Calu3 (cell line): ENCODE measurements around the gene ING4. TPM values are rescaled to one million over a fixed set of nuclear protein-coding genes. Genes with fewer than 3 reads are reported as not detected.
A peak's percentile ranks its signal among the peaks of the same experiment; 100 is the strongest.

ENCODE experiments used
- BruUV-seq: library from RNA; stranded (reverse); fragments of 400-500 nt; replicated peaks from 2 replicates; lab custom pipeline; 2021; lab: Mats Ljungman, UMichigan
- CTCF ChIA-PET: fragments of 300-600 bp; sonication (Branson Sonifier 250); formaldehyde crosslinking; loops from one replicate; lab custom pipeline; 2022; ENCODE audit warnings: antibody characterized with exemption; lab: Charles Lee
- DNase-seq: peaks from one replicate; pipeline ENCODE4 v3.0.0; 2022
- H3K27ac Mint-ChIP-seq: one replicate; pipeline ENCODE4 v1.8.0; 2022; ENCODE audit warnings: mixed read lengths; ENCODE audit not compliant: unreplicated experiment
- H3K27me3 Mint-ChIP-seq: one replicate; pipeline ENCODE4 v1.8.0; 2022; ENCODE audit warnings: mixed read lengths; ENCODE audit not compliant: unreplicated experiment
- H3K36me3 Mint-ChIP-seq: one replicate; pipeline ENCODE4 v1.8.0; 2022; ENCODE audit warnings: mild to moderate bottlenecking, moderate library complexity, mixed read lengths; ENCODE audit not compliant: insufficient read depth, unreplicated experiment
- H3K4me1 Mint-ChIP-seq: one replicate; pipeline ENCODE4 v1.8.0; 2022; ENCODE audit warnings: mild to moderate bottlenecking, low read depth, mixed read lengths; ENCODE audit not compliant: unreplicated experiment
- H3K4me3 Mint-ChIP-seq: one replicate; pipeline ENCODE4 v1.8.0; 2022; ENCODE audit warnings: mild to moderate bottlenecking, low read depth, moderate library complexity, mixed read lengths; ENCODE audit not compliant: unreplicated experiment
- H3K9me3 Mint-ChIP-seq: one replicate; pipeline ENCODE4 v1.8.0; 2022; ENCODE audit warnings: low read depth, mixed read lengths; ENCODE audit not compliant: unreplicated experiment
- CTCF ChIP-seq: fragments of 200-600 bp; IDR thresholded peaks from one replicate; pipeline ENCODE4 v1.8.0; 2022; ENCODE audit warnings: antibody characterized with exemption; ENCODE audit not compliant: unreplicated experiment
- intact Hi-C: fragments of 100-400 bp; cut with micrococcal nuclease; formaldehyde crosslinking; loops from one replicate; pipeline ENCODE4 v1.10.0; 2022; ENCODE audit not compliant: unreplicated experiment
- total RNA-seq: library from RNA; stranded (reverse); gene quantifications from 2 replicates; pipeline ENCODE4 v1.2.3, GENCODE V29; 2022

Gene ING4
- total RNA-seq, 1 experiment from 2014 or later: 24.9 TPM

GRCh38 chr12:6605421-6606330 is 57.2 kb downstream of the ING4 start:
- peak overlapping the region; percentile 53 for H3K27ac Mint-ChIP-seq
- peak; percentile 13 for DNase-seq
- peaks cover 25% of the 10 kb centered on the region for H3K36me3 Mint-ChIP-seq
- H3K4me3 Mint-ChIP-seq: no peak overlapping the region
- H3K27me3 Mint-ChIP-seq: no peaks in the 10 kb centered on the region
- intact Hi-C loops: no loop called here
- no peak for TF ChIP-seq CTCF
- CTCF ChIA-PET: no interaction called here
- TSS peak; percentile 39 for BruUV-seq
- H3K9me3 Mint-ChIP-seq: no peaks in the 10 kb centered on the region
- peaks cover 35% of the 10 kb centered on the region for H3K4me1 Mint-ChIP-seq

GRCh38 chr12:6604259-6605029 is 58.5 kb downstream of the ING4 start:
- H3K36me3 Mint-ChIP-seq: peaks cover 37% of the 10 kb centered on the region

GRCh38 chr12:6603095-6603567 is 59.8 kb downstream of the ING4 start:
- Mint-ChIP-seq H3K4me3 (no peak overlapping the region), H3K27me3 (no peaks in the 10 kb centered on the region), H3K9me3 (no peaks in the 10 kb centered on the region), H3K27ac (no peak overlapping the region), H3K36me3 (peaks cover 50% of the 10 kb centered on the region), H3K4me1 (peaks cover 35% of the 10 kb centered on the region)
- no TSS peak for BruUV-seq
- CTCF ChIA-PET: interaction anchor here (0.6 kb wide), 1 partner anchor 232 kb away, joined by 4 read pairs; no protein-coding TSS in a partner anchor
- no peak for TF ChIP-seq CTCF
- intact Hi-C loops: no loop called here
- DNase-seq: no peak

More at GRCh38 chr12:6604259-6605029, 58.5 kb downstream of the ING4 start:
- Mint-ChIP-seq H3K9me3 (no peaks in the 10 kb centered on the region), H3K4me3 (no peak overlapping the region), H3K4me1 (peaks cover 35% of the 10 kb centered on the region), H3K27ac (no peak overlapping the region), H3K27me3 (no peaks in the 10 kb centered on the region)
- CTCF ChIA-PET: no interaction called here
- no peak for TF ChIP-seq CTCF
- no peak for DNase-seq
- intact Hi-C loops: no loop called here
- no TSS peak for BruUV-seq

GRCh38 chr12:6602526-6602925 is 60.4 kb downstream of the ING4 start:
- CTCF ChIA-PET: no interaction called here
- no peaks in the 10 kb centered on the region for H3K9me3 Mint-ChIP-seq
- no peak overlapping the region for H3K4me3 Mint-ChIP-seq
- intact Hi-C loops: no loop called here
- H3K27me3 Mint-ChIP-seq: no peaks in the 10 kb centered on the region
- peak overlapping the region; percentile 13 for H3K27ac Mint-ChIP-seq
- peaks cover 35% of the 10 kb centered on the region for H3K4me1 Mint-ChIP-seq
- peaks cover 56% of the 10 kb centered on the region for H3K36me3 Mint-ChIP-seq
- DNase-seq: no peak
- BruUV-seq: no TSS peak
- no peak for TF ChIP-seq CTCF

Other genes starting within 250 kb of the ING4 start
- not detected in 2 replicates for gene CD27, start 218.2 kb downstream of the ING4 start, total RNA-seq
- 28.0 and 32.7 TPM in 2 replicates for gene TAPBPL, start 211.1 kb downstream of the ING4 start, total RNA-seq
- 5.0 and 7.4 TPM in 2 replicates for gene VAMP1, start 192.4 kb downstream of the ING4 start, total RNA-seq
- gene MRPL51, start 169.9 kb downstream of the ING4 start, total RNA-seq: 213 and 220 TPM in 2 replicates
- 78.0 and 94.7 TPM in 2 replicates for gene NCAPD2, start 169.0 kb downstream of the ING4 start, total RNA-seq
- 2,412 and 2,552 TPM in 2 replicates for gene GAPDH, start 128.6 kb downstream of the ING4 start, total RNA-seq
- gene IFFO1, start 107.1 kb downstream of the ING4 start, total RNA-seq: 0.76 and 1.0 TPM in 2 replicates
- gene NOP2, start 94.8 kb downstream of the ING4 start, total RNA-seq: 86.1 and 88.5 TPM in 2 replicates
- 164 and 165 TPM in 2 replicates for gene CHD4, start 55.7 kb downstream of the ING4 start, total RNA-seq
- 2.5 and 3.2 TPM in 2 replicates for gene LPAR5, start 27.2 kb downstream of the ING4 start, total RNA-seq
- gene ACRBP, start 15.7 kb downstream of the ING4 start, total RNA-seq: 2.9 and 4.1 TPM in 2 replicates
- gene ZNF384, start 26.3 kb upstream of the ING4 start, total RNA-seq: 64.9 and 68.5 TPM in 2 replicates
- gene PIANP, start 37.7 kb upstream of the ING4 start, total RNA-seq: not detected in 2 replicates
- 47.3 and 55.3 TPM in 2 replicates for gene COPS7A, start 60.9 kb upstream of the ING4 start, total RNA-seq
- gene MLF2, start 90.0 kb upstream of the ING4 start, total RNA-seq: 176 and 183 TPM in 2 replicates
- 53.5 and 62.9 TPM in 2 replicates for gene PTMS, start 103.2 kb upstream of the ING4 start, total RNA-seq
- gene LAG3, start 109.4 kb upstream of the ING4 start, total RNA-seq: 0.34 TPM in 1 of 2 replicates, not detected in the other
- not detected in 2 replicates for gene CD4, start 126.4 kb upstream of the ING4 start, total RNA-seq
- gene GPR162, start 158.7 kb upstream of the ING4 start, total RNA-seq: not detected in 2 replicates
- gene P3H3, start 165.3 kb upstream of the ING4 start, total RNA-seq: 0.45 and 0.56 TPM in 2 replicates
- gene GNB3, start 177.8 kb upstream of the ING4 start, total RNA-seq: not detected in 2 replicates
- gene CDCA3, start 188.2 kb upstream of the ING4 start, total RNA-seq: 47.9 and 57.1 TPM in 2 replicates
- 126 and 128 TPM in 2 replicates for gene USP5, start 189.0 kb upstream of the ING4 start, total RNA-seq
- 608 and 639 TPM in 2 replicates for gene TPI1, start 204.4 kb upstream of the ING4 start, total RNA-seq
- 18.0 and 21.5 TPM in 2 replicates for gene SPSB2, start 210.2 kb upstream of the ING4 start, total RNA-seq
- 6.0 and 8.3 TPM in 2 replicates for gene LRRC23, start 241.7 kb upstream of the ING4 start, total RNA-seq